Transverse colon (tissue), 4 donors: ENCODE measurements around the gene CNOT4. TPM values are rescaled to one million over a fixed set of nuclear protein-coding genes. Genes with fewer than 3 reads are reported as not detected.

Experiments used
- DNase-seq: peaks from one replicate; pipeline ENCODE4 v3.0.0-alpha.2; 2019
- H3K27ac ChIP-seq, 4 donors: fragments of 200-600 bp; sonication (generic); 2 replicates each; pipeline ENCODE4 v1.5.1; 2016 to 2018; ENCODE audit warnings: inconsistent platforms in 4 of 4
- H3K27me3 ChIP-seq: fragments of 200-600 bp; sonication (generic); 2 replicates; pipeline ENCODE4 v1.5.1; 2017; ENCODE audit warnings: inconsistent platforms
- H3K36me3 ChIP-seq, 4 donors: fragments of 200-600 bp; sonication (generic); 2 replicates each; pipeline ENCODE4 v1.5.1; 2017 to 2019; ENCODE audit warnings: inconsistent platforms in 4 of 4
- H3K4me1 ChIP-seq, 4 donors: fragments of 200-600 bp; sonication (generic); 2 replicates each; pipeline ENCODE4 v1.5.1; 2017 to 2020; ENCODE audit warnings: inconsistent platforms in 4 of 4
- H3K4me3 ChIP-seq, 4 donors: fragments of 200-600 bp; sonication (generic); 1 replicate in 1 of 4; 2 replicates in 3 of 4; pipeline versions ENCODE4 v1.5.1 to v1.6.1; 2017 to 2019; ENCODE audit warnings: inconsistent platforms in 4 of 4
- H3K9me3 ChIP-seq, 2 donors: fragments of 200-600 bp; sonication (generic); 2 replicates each; pipeline ENCODE4 v1.5.1; 2017 to 2019; ENCODE audit warnings: inconsistent platforms in 2 of 2
- EP300 ChIP-seq: sonication (generic); formaldehyde crosslinking; IDR thresholded peaks from one replicate; pipeline ENCODE4 v1.6.1; 2017; ENCODE audit warnings: antibody characterized with exemption, low read depth
- POLR2A ChIP-seq: fragments of 450-650 bp; IDR thresholded peaks from one replicate; pipeline ENCODE4 v1.6.1; 2016; ENCODE audit warnings: antibody characterized with exemption, mild to moderate bottlenecking, moderate library complexity
- POLR2AphosphoS5 ChIP-seq, 3 donors: sonication (generic); formaldehyde crosslinking; IDR thresholded peaks; one replicate each; pipeline ENCODE4 v1.6.1; 2016; ENCODE audit warnings: antibody characterized with exemption in 3 of 3
- WGBS, 2 donors: methylation state at CpG; one replicate each; pipeline ENCODE4 v1.1.5; 2018; ENCODE audit warnings: low coverage in 1 of 2; 5-methylcytosine and 5-hydroxymethylcytosine counted together
- in situ Hi-C, 4 donors: fragments of 200-750 bp; cut with MboI; loops; one replicate each; pipeline versions ENCODE4 v1.15.0 to v1.15.1; 2017; ENCODE audit warnings: low sequenced_read_pairs in 3 of 4, low pct_ligation_motif_present in 1 of 4, low pct_unique_long_range_greater_than_20kb in 1 of 4
- intact Hi-C: fragments of 100-400 bp; cut with DNase I; formaldehyde crosslinking; loops from one replicate; pipeline ENCODE4 v1.15.1; 2023; ENCODE audit warnings: low total_unique reads
- total RNA-seq, 4 donors: library from RNA; depleted of rRNA; stranded (reverse); fragments of >200 nt; gene quantifications; one replicate each; pipeline ENCODE4 v1.1.0, GENCODE V29; 2016
- TF ChIP-seq, protein P1 (sequence below), 5 experiments: fragments of 200-600 bp in 3 of 5; fragments of 450-650 bp in 2 of 5; sonication (generic) in 3 of 5; IDR thresholded peaks; 1 replicate in 2 of 5; 2 replicates in 3 of 5; pipeline ENCODE4 v1.5.1; 2016 to 2017; ENCODE audit warnings: antibody characterized with exemption in 5 of 5, inconsistent platforms in 3 of 5, mild to moderate bottlenecking in 2 of 5, moderate library complexity in 1 of 5

The CNOT4 gene
- total RNA-seq, 4 donors from 2014 or later: 18.4 to 82.2 (median 29.9) TPM

DNA sequence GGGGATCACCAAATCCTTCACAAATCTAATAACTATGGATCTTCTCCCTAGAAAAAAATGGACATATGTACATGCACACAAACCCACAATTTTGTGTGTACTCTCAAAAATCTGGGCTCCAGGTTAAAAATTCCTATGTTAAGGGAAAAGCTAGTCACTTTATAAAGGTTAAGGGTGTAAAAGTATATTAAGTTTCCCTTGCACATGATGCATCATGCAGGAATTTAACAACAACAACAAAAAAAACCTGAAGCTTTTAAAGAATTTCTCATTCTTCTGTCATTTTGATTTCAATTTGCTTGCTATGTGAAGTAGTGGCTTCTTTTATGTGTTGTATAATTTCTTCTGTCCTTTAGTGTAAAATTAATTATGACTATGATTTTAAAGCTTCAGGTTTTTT, 123.7 kb downstream of the CNOT4 start:
- Histone ChIP-seq H3K4me3 (no peak overlapping the region), H3K36me3 (peaks cover 0 to 14% (median 0%) of the 10 kb centered on the region in 4 donors)
- in situ Hi-C loops: no loop called here

DNA sequence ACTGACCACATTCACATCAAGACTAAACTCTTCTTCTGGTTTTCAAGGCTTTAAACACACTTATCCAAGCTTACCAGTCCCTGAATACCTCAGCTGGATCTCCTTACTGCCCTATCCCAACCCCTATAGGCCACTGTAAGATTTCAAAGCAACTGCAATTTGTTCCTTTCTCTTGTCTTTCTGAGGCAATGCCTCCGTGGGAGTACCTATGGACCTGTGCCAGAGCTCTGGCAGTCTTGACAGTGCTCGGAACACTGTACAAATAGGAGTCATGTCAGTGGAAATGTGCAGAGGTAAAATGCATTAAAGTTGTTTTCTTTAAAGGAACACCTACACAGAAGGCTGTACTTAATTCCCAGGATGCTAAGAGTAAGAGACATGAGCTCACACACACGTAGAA, 124.7 kb downstream of the CNOT4 start:
- DNase-seq: no peak
- intact Hi-C loops: no loop called here
- in situ Hi-C loops: no loop called here
- Histone ChIP-seq H3K36me3 (peaks cover 0 to 14% (median 0%) of the 10 kb centered on the region in 4 donors), H3K9me3 (no peaks in the 10 kb centered on the region), H3K27ac (no peak overlapping the region), H3K4me1 (no peaks in the 10 kb centered on the region), H3K27me3 (no peaks in the 10 kb centered on the region), H3K4me3 (no peak overlapping the region)
- WGBS, 2 donors: 66 to 72% methylated on average over 3 of the region's 3 CpGs
- TF ChIP-seq POLR2A: no peak
- TF ChIP-seq, protein P1, sequence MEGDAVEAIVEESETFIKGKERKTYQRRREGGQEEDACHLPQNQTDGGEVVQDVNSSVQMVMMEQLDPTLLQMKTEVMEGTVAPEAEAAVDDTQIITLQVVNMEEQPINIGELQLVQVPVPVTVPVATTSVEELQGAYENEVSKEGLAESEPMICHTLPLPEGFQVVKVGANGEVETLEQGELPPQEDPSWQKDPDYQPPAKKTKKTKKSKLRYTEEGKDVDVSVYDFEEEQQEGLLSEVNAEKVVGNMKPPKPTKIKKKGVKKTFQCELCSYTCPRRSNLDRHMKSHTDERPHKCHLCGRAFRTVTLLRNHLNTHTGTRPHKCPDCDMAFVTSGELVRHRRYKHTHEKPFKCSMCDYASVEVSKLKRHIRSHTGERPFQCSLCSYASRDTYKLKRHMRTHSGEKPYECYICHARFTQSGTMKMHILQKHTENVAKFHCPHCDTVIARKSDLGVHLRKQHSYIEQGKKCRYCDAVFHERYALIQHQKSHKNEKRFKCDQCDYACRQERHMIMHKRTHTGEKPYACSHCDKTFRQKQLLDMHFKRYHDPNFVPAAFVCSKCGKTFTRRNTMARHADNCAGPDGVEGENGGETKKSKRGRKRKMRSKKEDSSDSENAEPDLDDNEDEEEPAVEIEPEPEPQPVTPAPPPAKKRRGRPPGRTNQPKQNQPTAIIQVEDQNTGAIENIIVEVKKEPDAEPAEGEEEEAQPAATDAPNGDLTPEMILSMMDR (IDR thresholded peaks at IDR 0.05): no peak
- TF ChIP-seq POLR2AphosphoS5 (IDR thresholded peaks at IDR 0.05): no peak
- TF ChIP-seq EP300: no peak

More for the DNA sequence above, 123.7 kb downstream of the CNOT4 start:
- Histone ChIP-seq H3K9me3 (no peaks in the 10 kb centered on the region), H3K4me1 (no peaks in the 10 kb centered on the region), H3K27me3 (no peaks in the 10 kb centered on the region), H3K27ac (no peak overlapping the region)
- intact Hi-C loops: no loop called here
- no peak for TF ChIP-seq POLR2A
- TF ChIP-seq POLR2AphosphoS5 (IDR thresholded peaks at IDR 0.05): no peak
- TF ChIP-seq EP300: no peak
- TF ChIP-seq, protein P1 (IDR thresholded peaks at IDR 0.05): no peak
- no peak for DNase-seq

DNA sequence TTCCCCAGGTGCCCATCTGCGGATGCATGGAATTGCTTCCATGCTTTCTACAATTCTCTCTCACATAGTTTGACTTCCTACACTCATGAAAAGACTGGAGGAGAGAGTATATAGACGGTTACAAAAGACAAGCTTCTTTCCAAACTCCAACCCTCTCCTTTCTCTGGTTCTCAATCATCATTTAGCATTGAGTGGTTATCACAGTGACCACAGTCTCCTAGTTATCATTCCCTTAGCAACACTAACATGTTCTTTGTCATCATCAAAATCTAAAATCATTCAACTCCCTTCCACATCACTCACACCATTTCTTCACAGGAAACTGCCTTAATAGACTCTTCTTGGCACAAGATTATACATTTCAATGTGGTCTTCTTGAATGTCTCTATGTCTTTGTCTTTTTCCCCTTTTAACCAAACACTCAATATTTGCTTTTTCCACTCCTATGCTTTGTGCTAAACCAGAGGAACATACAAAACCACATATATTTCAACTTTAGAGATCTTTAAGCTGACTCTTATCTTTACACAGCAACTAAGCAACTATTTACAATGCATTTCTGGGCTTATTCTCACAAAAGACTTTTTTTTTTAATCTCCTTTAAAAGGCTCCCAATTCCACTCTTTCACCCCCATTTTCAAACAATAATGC, 126.3 kb downstream of the CNOT4 start:
- in situ Hi-C loops: no loop called here
- no peak overlapping the region for H3K4me3 ChIP-seq

DNA sequence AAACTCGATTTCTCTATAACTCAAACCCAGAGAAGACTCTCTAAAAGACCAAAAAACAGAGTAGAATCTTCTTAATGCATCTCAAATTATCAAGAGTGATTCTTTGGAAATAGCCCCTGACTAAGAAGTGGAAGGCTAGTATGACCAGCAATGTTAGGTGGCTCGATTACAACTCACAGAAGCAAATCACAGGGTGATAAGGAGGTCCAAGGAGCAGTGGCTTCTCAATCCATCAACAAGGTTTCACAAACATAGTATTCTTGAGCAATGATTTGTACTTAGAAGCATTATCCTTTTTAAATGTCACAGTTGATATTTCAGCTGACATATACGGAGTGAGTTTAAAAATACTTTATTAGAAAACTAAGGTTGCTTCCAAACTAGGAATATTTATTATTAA, 127.7 kb downstream of the CNOT4 start:
- in situ Hi-C loops (no loop called here), intact Hi-C loops (no loop called here)
- Histone ChIP-seq H3K27me3 (no peaks in the 10 kb centered on the region), H3K4me1 (no peaks in the 10 kb centered on the region), H3K27ac (no peak overlapping the region), H3K36me3 (peaks cover 0 to 6% (median 0%) of the 10 kb centered on the region in 4 donors), H3K9me3 (no peaks in the 10 kb centered on the region), H3K4me3 (no peak overlapping the region)
- TF ChIP-seq POLR2AphosphoS5 (IDR thresholded peaks at IDR 0.05) (no peak), POLR2A (no peak), EP300 (no peak)
- TF ChIP-seq, protein P1 (IDR thresholded peaks at IDR 0.05): no peak
- WGBS, 2 donors: 93% methylated on average over 3 of the region's 3 CpGs
- no peak for DNase-seq

More for the DNA sequence above, 126.3 kb downstream of the CNOT4 start:
- intact Hi-C loops: no loop called here
- Histone ChIP-seq H3K27ac (no peak overlapping the region), H3K27me3 (no peaks in the 10 kb centered on the region), H3K9me3 (no peaks in the 10 kb centered on the region), H3K4me1 (no peaks in the 10 kb centered on the region), H3K36me3 (peaks cover 0 to 12% (median 0%) of the 10 kb centered on the region in 4 donors)
- WGBS, 2 donors: 93 to 100% methylated on average over 2 of the region's 2 CpGs
- TF ChIP-seq POLR2A: no peak
- TF ChIP-seq POLR2AphosphoS5 (IDR thresholded peaks at IDR 0.05): no peak
- TF ChIP-seq, protein P1 (IDR thresholded peaks at IDR 0.05): no peak
- TF ChIP-seq EP300: no peak
- DNase-seq: no peak
